ENCODE measurements around the gene GOLGA6L7. TPM values are rescaled to one million over a fixed set of nuclear protein-coding genes. Genes with fewer than 3 reads are reported as not detected.
"Not testable (repeated sequence)": the region's sequence is repeated elsewhere in the genome, so short reads cannot be mapped to it uniquely, and the experiment has no call there.

GOLGA6L7 gene
- polyA plus RNA-seq, 1 donor: 0.18 TPM

DNA sequence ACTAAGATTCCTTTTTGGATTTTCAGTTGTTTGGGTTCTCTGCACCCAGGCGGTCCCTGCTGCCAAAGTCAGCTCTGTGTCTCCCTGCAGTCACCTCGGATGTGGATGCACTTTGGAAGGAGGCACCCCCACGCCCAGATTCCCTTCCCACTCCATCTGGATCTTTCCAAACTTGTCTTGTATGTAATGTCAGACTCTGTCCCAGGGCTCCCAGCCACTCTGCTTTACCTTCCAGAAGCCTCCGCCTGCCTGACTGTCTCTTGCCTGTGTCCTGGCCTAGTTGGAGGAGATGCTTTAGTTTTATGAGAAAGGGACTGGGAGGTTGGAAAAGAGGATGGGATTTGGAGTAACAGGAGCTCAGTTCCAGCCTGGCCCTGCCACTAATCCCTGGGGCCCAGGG, 41.8 kb upstream of the GOLGA6L7 start:
- DNase-seq; H3K4me1 ChIP-seq (ENCODE audit: control insufficient read depth, insufficient read depth, low read length); H3K36me3 ChIP-seq (ENCODE audit: control insufficient read depth, insufficient read depth, low read length); H3K9me3 ChIP-seq (ENCODE audit: control insufficient read depth, low read depth, low read length); H3K4me3 ChIP-seq (ENCODE audit: low read length); H3K27ac ChIP-seq (ENCODE audit: low read length): not testable (repeated sequence)
- no CpG with 5 or more reads among the region's 4 CpGs for WGBS (ENCODE audit: insufficient coverage, low lambda C conversion rate)
- peaks cover 17% of the 10 kb centered on the region for H3K27me3 ChIP-seq (ENCODE audit: control insufficient read depth, insufficient read depth, low read length)

- H3K9me3 ChIP-seq (ENCODE audit: control insufficient read depth, low read depth, low read length); H3K4me1 ChIP-seq (ENCODE audit: control insufficient read depth, insufficient read depth, low read length); H3K4me3 ChIP-seq (ENCODE audit: low read length); DNase-seq; H3K36me3 ChIP-seq (ENCODE audit: control insufficient read depth, insufficient read depth, low read length); H3K27ac ChIP-seq (ENCODE audit: low read length): not testable (repeated sequence)
- WGBS (ENCODE audit: insufficient coverage, low lambda C conversion rate): no CpG with 5 or more reads among the region's 6 CpGs
- H3K27me3 ChIP-seq (ENCODE audit: control insufficient read depth, insufficient read depth, low read length): peaks cover 21% of the 10 kb centered on the region
Measured at GRCh38 chr15:28889871-28890270, 41.4 kb upstream of the GOLGA6L7 start.

DNA sequence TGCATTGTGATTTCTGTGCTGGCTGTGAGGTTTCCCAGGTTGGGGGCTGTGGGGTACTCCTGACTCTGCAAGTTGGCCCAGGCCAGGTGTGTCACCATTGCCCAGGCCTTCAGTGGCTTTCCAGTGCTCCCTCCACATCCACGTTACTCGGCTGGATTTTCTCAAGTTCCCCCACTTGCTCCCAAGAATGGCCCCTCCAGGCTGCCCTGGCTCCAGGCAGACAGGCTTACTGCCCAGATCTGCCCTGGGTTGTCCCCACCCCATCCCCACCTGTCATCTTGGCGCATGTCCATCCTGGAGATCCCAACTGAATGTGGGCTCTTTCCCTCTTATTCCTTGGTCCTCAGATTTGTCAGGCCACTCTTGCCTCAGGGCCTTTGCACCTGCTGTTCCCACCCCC, 40.9 kb upstream of the GOLGA6L7 start:
- no peaks in the 10 kb centered on the region for H3K4me1 ChIP-seq (ENCODE audit: control insufficient read depth, insufficient read depth, low read length)
- DNase-seq: no peak
- H3K9me3 ChIP-seq (ENCODE audit: control insufficient read depth, low read depth, low read length): peaks cover 3% of the 10 kb centered on the region
- peaks cover 26% of the 10 kb centered on the region for H3K27me3 ChIP-seq (ENCODE audit: control insufficient read depth, insufficient read depth, low read length)
- H3K36me3 ChIP-seq (ENCODE audit: control insufficient read depth, insufficient read depth, low read length): no peaks in the 10 kb centered on the region
- no CpG with 5 or more reads among the region's 3 CpGs for WGBS (ENCODE audit: insufficient coverage, low lambda C conversion rate)
- no peak overlapping the region for H3K4me3 ChIP-seq (ENCODE audit: low read length)
- H3K27ac ChIP-seq (ENCODE audit: low read length): no peak overlapping the region

- Histone ChIP-seq H3K36me3 (ENCODE audit: control insufficient read depth, insufficient read depth, low read length) (no peaks in the 10 kb centered on the region), H3K27me3 (ENCODE audit: control insufficient read depth, insufficient read depth, low read length) (peaks cover 26% of the 10 kb centered on the region), H3K4me1 (ENCODE audit: control insufficient read depth, insufficient read depth, low read length) (no peaks in the 10 kb centered on the region), H3K4me3 (ENCODE audit: low read length) (no peak overlapping the region), H3K9me3 (ENCODE audit: control insufficient read depth, low read depth, low read length) (peaks cover 3% of the 10 kb centered on the region), H3K27ac (ENCODE audit: low read length) (no peak overlapping the region)
- no CpG with 5 or more reads among the region's 10 CpGs for WGBS (ENCODE audit: insufficient coverage, low lambda C conversion rate)
- DNase-seq: no peak
Measured at GRCh38 chr15:28888900-28889299, 40.5 kb upstream of the GOLGA6L7 start.

DNA sequence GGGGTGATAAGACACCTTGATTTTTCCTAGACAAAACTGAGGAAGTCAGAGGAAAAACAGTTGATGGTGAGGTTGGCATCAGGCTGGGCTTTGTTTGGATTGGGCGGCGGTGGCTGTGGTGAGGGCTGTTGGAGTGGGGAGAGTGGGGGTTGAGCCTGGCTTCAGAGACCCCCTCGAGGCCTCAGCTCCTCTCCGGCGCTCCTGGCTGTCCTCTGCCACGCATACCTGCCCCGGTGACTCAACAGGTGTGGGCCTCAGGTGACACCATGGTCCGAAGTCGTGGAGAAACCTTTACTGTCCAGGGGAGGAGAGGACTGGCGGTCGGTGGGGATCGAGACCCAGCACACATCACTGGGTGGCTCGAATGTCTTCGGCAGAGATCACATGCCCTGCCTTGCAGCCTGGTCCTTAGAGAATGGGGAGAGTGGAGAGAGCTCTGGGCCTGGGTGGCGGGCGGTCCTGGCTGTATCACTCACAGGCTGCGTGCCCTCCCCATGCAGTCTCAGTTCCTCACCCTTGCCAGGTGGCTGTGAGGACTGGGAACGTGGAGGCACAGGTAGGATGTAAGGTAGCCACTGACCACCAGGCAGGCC, 40.0 kb upstream of the GOLGA6L7 start:
- H3K4me1 ChIP-seq (ENCODE audit: control insufficient read depth, insufficient read depth, low read length): no peaks in the 10 kb centered on the region
- H3K36me3 ChIP-seq (ENCODE audit: control insufficient read depth, insufficient read depth, low read length): no peaks in the 10 kb centered on the region
- H3K27me3 ChIP-seq (ENCODE audit: control insufficient read depth, insufficient read depth, low read length): peaks cover 26% of the 10 kb centered on the region
- no peak overlapping the region for H3K27ac ChIP-seq (ENCODE audit: low read length)
- H3K4me3 ChIP-seq (ENCODE audit: low read length): no peak overlapping the region
- WGBS (ENCODE audit: insufficient coverage, low lambda C conversion rate): no CpG with 5 or more reads among the region's 18 CpGs
- no peak for DNase-seq
- H3K9me3 ChIP-seq (ENCODE audit: control insufficient read depth, low read depth, low read length): peaks cover 3% of the 10 kb centered on the region

GRCh38 chr15:28887339-28888174, 39.1 kb upstream of the GOLGA6L7 start:
- no peak overlapping the region for H3K4me3 ChIP-seq (ENCODE audit: low read length)
- peaks cover 26% of the 10 kb centered on the region for H3K27me3 ChIP-seq (ENCODE audit: control insufficient read depth, insufficient read depth, low read length)
- H3K36me3 ChIP-seq (ENCODE audit: control insufficient read depth, insufficient read depth, low read length): no peaks in the 10 kb centered on the region
- H3K9me3 ChIP-seq (ENCODE audit: control insufficient read depth, low read depth, low read length): peaks cover 3% of the 10 kb centered on the region
- no peak for DNase-seq
- no peaks in the 10 kb centered on the region for H3K4me1 ChIP-seq (ENCODE audit: control insufficient read depth, insufficient read depth, low read length)
- no peak overlapping the region for H3K27ac ChIP-seq (ENCODE audit: low read length)
- WGBS (ENCODE audit: insufficient coverage, low lambda C conversion rate): no CpG with 5 or more reads among the region's 17 CpGs

GRCh38 chr15:28886431-28887338, 38.2 kb upstream of the GOLGA6L7 start:
- Histone ChIP-seq H3K4me3 (ENCODE audit: low read length) (peak overlapping the region; percentile 24), H3K27ac (ENCODE audit: low read length) (no peak overlapping the region), H3K4me1 (ENCODE audit: control insufficient read depth, insufficient read depth, low read length) (no peaks in the 10 kb centered on the region), H3K9me3 (ENCODE audit: control insufficient read depth, low read depth, low read length) (peaks cover 3% of the 10 kb centered on the region), H3K36me3 (ENCODE audit: control insufficient read depth, insufficient read depth, low read length) (no peaks in the 10 kb centered on the region), H3K27me3 (ENCODE audit: control insufficient read depth, insufficient read depth, low read length) (peaks cover 26% of the 10 kb centered on the region)
- DNase-seq: no peak
- no CpG with 5 or more reads among the region's 61 CpGs for WGBS (ENCODE audit: insufficient coverage, low lambda C conversion rate)

DNA sequence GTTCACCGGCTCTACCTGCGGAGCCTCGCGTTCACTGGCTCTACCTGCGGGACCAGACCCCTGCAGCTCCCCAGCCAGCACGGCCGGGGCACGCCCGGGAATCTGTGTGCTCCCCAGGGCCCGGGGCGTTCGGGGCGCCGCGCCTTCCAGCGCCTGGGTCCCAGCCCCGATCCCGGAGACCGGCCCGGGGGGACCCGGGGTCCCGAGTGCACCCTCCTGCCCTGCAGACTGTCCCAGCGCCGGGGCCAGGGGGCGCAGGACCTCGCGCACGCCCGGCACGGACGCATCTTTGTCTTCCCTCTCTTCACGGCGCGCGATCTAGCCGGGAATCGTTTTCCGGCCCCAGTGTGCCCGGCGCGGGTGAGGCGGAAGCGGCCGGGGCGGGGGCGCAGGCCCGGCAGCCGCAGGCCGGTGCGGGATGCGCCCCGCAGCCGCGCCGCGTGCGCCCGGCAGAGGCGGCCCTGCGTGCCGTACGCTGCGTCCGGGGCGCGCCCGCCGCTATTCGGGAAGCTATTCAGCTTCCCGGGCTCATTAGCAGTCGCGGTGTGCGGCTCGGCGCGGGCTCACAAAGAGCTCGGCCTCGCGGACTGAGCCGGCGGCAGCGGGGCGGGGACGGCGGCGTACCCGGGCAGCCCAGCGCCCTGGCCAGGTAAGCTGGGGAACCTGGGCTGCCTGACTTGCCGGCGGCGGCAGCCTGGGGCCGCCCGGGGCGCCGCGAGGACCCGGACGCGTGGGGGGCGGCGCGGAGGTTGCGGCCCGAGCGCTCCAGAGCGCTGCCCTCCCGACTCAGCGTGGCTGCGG, 37.4 kb upstream of the GOLGA6L7 start, which contains the start of gene APBA2:
TSS of gene APBA2 (plus strand) at position 345 of the 801 bp plus-strand sequence. CDS start 167,911 bp downstream, outside the sequence.
- peaks cover 26% of the 10 kb centered on the region for H3K27me3 ChIP-seq (ENCODE audit: control insufficient read depth, insufficient read depth, low read length)
- H3K9me3 ChIP-seq (ENCODE audit: control insufficient read depth, low read depth, low read length): peaks cover 3% of the 10 kb centered on the region
- WGBS (ENCODE audit: insufficient coverage, low lambda C conversion rate): no CpG with 5 or more reads among the region's 109 CpGs
- peak within 1 kb of the TSS; percentile 24 for H3K4me3 ChIP-seq (ENCODE audit: low read length)
- no peaks in the 10 kb centered on the region for H3K4me1 ChIP-seq (ENCODE audit: control insufficient read depth, insufficient read depth, low read length)
- peak in 1 of 2 donors; percentile 51 for DNase-seq
- no peaks in the 10 kb centered on the region for H3K36me3 ChIP-seq (ENCODE audit: control insufficient read depth, insufficient read depth, low read length)
- no peak within 1 kb of the TSS for H3K27ac ChIP-seq (ENCODE audit: low read length)

GRCh38 chr15:28885128-28885629, 36.7 kb upstream of the GOLGA6L7 start:
- Histone ChIP-seq H3K36me3 (ENCODE audit: control insufficient read depth, insufficient read depth, low read length) (no peaks in the 10 kb centered on the region), H3K4me1 (ENCODE audit: control insufficient read depth, insufficient read depth, low read length) (no peaks in the 10 kb centered on the region), H3K4me3 (ENCODE audit: low read length) (peak overlapping the region; percentile 16), H3K27me3 (ENCODE audit: control insufficient read depth, insufficient read depth, low read length) (peaks cover 26% of the 10 kb centered on the region), H3K27ac (ENCODE audit: low read length) (no peak overlapping the region), H3K9me3 (ENCODE audit: control insufficient read depth, low read depth, low read length) (peaks cover 3% of the 10 kb centered on the region)
- DNase-seq: no peak
- no CpG with 5 or more reads among the region's 31 CpGs for WGBS (ENCODE audit: insufficient coverage, low lambda C conversion rate)
